ENCODE results near the gene TTLL9.

The TTLL9 gene

GRCh38 chr20:31989030-31989645 is 118.7 kb downstream of the TTLL9 start:
- no peak for DNase-seq

GRCh38 chr20:31990641-31991338 is 120.4 kb downstream of the TTLL9 start:
- no peak for DNase-seq

- DNase-seq, result no peak
Measured at GRCh38 chr20:31991339-31991705, 120.9 kb downstream of the TTLL9 start.

GRCh38 chr20:31992086-31992485 is 121.7 kb downstream of the TTLL9 start:
- DNase-seq, result no peak

Data from NCI-H1417 treated with DMSO at 0.1 percent for 48 hours (cell line).